Measurements from ENCODE around the gene FHOD3.

- no peak for TF ChIP-seq POLR2A (IDR thresholded peaks at IDR 0.05; ENCODE audit: extremely low read depth, insufficient read length)
- TF ChIP-seq, protein P1, sequence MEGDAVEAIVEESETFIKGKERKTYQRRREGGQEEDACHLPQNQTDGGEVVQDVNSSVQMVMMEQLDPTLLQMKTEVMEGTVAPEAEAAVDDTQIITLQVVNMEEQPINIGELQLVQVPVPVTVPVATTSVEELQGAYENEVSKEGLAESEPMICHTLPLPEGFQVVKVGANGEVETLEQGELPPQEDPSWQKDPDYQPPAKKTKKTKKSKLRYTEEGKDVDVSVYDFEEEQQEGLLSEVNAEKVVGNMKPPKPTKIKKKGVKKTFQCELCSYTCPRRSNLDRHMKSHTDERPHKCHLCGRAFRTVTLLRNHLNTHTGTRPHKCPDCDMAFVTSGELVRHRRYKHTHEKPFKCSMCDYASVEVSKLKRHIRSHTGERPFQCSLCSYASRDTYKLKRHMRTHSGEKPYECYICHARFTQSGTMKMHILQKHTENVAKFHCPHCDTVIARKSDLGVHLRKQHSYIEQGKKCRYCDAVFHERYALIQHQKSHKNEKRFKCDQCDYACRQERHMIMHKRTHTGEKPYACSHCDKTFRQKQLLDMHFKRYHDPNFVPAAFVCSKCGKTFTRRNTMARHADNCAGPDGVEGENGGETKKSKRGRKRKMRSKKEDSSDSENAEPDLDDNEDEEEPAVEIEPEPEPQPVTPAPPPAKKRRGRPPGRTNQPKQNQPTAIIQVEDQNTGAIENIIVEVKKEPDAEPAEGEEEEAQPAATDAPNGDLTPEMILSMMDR (IDR thresholded peaks at IDR 0.05; ENCODE audit: low read depth, low read length) = no peak
- TF ChIP-seq MAX (IDR thresholded peaks at IDR 0.05; ENCODE audit: low read depth, low read length) = no peak
Measured at GRCh38 chr18:36708366-36708765, 410.9 kb downstream of the FHOD3 start.
